GM18519 (cell line): Measurements from ENCODE around the gene BTBD9.

ENCODE experiments used
- ATAC-seq: cut with Tn5 transposase; IDR thresholded peaks from one replicate; pipeline ENCODE4 v1.9.1; 2021; ENCODE audit warnings: mild to moderate bottlenecking, moderate library complexity; ENCODE audit not compliant: unreplicated experiment, low FRiP score

The BTBD9 gene

DNA sequence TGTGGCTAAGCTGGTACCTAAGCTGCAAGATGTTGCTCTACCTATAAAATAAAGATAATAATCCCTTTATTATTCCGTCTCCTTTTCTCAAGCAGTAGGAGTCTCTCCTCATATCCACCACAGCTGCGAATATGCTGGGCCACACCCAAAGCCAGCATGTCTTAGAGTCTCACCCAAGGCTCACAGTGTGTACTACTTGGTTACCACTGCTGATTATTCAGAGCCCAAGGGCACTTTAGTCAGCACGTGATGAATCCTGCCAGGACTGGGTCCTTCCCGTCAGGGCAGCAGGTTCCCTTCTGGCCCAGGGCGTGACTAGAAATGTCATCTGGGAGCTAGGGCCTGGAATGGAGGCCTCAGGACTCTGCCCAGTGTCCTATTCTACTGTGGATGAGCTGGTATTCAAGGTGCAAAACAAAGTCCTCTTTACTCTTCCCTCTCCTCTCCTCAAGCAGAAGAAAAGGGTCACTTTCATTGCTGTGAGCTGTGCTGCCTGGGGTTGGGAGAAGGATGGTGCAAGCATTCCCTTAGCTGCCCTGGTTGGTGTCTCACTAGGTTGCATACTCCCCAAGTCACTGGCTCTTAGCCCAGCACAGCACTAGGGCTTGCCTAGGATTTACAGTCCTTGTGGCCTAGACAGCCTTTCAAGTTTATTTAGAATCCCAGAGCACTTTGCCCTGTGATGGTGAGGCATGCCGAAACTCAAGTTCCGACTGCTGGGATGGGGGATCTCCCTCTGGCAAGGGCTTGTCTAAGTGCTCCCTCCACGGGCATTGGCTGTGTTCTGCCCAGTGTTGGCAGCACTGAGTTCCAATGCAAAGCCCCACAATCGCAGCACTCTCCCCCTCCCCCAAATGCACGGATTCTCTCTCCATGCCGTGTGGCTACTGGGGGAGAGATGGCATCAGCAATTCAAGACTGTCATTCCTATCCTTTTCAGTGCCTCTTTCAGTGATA is 320.2 kb downstream of the BTBD9 start:
- no peak for ATAC-seq

DNA sequence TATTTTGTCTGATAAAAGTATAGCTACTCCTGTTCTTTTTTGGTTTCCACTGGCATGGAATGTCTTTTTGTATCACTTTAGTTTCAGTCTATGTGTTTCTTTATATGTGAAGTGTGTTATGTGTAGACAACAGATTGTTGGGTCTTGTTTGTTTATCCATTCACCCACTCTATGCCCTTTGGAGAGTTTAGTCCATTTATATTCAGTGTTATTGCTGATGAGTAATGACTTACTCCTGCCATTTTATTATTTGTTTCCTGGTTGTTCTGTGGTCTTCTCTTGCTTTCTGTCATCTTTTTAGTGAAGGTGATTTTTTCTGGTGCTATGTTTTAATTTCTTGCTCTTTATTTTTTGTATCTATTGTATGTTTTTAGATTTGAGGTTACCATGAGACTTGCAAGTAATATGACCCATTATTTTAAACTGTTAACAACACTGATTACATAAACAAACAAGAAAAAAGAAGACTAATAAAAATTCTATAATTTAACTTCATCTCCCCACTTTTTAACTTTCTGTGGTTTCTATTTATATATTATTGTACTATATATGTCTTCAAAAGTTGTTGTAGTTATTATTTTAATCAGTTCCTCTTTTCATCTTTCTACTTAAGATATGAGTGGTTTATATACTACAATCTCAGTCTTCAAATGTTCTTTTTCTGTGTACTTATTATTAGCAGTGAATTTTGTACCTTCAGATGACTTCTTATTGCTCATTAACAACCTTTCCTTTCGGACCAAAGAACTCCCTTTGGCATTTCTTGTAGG is 323.4 kb downstream of the BTBD9 start:
- ATAC-seq: peak; percentile 60

DNA sequence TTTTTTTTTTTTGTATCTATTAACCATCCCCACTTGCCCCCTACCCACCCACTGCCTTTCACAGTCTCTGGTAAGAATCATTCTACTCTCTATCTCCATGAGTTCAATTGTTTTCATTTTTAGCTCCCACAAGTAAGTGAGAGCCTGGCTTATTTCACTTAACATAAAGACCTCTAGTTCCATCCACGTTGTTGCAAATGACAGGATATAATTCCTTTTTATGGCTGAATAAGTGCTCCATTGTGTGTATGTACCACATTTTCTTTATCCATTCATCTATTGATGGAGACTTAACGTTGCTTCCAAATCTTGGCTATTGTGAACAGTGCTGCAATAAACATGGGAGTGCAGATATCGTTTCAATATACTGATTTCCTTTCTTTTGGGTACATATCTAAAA is 328.5 kb downstream of the BTBD9 start:
- no peak for ATAC-seq

DNA sequence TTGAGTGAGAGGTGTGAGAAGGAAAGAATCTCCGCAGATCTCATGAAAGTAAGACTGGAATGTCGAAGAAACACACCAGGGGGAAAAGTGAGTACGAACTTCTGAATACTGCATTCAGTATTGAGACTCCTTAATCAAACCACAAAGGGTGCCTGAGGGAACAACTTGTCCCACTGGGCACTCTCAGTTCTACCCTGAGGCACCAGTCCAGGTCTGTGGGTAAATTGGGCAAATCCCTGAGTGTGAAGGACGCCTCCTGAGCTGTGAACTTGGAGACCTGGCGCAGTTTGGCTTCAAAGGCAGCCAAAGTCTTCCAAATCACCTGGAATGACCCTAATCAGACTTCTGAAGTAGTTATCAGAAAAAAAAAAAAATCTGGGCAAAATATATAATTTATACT is 329.7 kb downstream of the BTBD9 start:
- no peak for ATAC-seq

DNA sequence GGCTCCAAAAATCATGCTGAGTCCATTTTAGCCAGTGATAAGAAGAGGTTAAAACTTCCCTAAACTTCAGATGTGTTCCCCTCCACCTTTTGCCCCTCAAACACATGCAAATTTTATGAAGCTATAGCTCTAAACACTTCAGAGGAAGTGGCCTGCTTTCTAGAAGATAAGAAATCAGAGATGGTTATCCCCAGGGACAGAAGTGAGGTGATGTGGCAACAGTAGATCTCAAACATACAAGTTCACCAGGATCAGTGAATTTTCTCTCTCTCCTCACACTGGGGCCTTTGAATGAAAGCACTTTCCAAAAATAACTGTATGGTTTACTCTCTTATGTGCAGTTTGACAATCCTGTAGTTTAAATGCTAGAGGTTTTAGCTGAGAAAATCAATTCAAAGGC is 332.0 kb downstream of the BTBD9 start:
- no peak for ATAC-seq

DNA sequence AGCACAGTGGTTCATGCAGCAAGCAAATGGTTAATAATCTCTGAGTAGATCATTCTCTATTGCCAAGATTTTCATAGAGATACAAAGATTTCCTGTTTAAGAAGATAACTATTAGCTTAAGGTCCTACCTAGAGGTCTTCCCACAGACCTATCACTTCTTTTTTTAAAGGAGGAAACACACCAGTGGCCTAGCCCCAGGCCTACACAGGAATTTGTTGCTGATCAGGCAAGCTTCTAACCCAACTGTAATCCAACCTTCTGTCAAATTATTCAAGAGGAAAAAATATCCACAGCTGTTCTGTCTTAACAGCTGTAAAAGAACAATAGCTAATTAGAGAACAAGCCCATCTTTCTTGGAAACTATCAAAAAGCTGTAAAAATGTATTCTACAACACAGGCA is 332.8 kb downstream of the BTBD9 start:
- peak; percentile 28 for ATAC-seq

DNA sequence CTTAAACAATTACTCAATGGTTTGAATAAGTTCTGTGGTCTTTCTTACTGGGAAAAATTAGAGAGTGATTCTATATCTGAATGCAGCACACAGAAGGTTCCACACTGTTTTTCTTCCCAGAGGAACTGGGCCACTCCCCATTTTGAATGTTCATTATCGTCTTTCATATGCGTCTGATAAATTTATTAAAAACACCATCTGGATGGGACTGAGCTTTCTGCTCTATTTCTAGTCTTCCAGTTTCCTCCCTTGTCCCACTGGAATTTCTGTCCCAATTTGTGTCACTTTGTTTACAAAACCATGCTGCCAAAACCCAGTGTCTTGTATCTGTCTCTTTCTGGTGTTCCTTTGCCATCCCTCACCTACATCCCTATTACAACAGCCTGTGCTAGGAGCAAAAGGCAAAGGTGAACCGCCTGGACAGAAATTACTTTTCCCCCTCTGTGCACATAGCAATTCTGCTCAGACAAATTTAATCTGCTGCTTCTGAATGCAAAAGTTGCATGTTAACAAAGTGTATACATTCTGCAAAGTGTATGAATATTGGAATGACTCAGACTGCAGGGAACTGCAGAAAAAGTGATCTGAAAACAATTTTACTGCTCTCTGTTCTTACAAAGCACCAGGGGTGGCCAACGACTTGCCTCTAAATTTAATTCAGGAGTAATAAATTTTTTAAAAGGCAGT is 333.6 kb downstream of the BTBD9 start:
- ATAC-seq: peak; percentile 52

DNA sequence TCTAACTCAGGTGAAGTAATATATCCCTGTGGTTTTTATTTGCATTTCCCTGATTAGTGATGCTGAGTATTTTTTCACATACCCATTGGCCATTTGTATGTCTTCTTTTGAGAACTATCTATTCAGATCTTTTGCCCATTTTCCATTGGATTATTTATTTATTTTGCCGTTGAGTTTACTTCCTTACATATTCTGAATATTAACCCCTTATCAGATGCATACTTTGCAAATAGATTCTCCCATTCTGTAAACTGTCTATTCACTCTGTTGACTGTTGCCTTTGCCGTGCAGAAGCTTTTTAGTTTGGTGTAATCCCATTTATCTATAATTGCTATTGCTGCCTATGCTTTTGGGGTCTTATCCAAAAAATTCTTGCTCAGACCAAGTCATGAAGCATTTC is 336.9 kb downstream of the BTBD9 start:
- no peak for ATAC-seq

DNA sequence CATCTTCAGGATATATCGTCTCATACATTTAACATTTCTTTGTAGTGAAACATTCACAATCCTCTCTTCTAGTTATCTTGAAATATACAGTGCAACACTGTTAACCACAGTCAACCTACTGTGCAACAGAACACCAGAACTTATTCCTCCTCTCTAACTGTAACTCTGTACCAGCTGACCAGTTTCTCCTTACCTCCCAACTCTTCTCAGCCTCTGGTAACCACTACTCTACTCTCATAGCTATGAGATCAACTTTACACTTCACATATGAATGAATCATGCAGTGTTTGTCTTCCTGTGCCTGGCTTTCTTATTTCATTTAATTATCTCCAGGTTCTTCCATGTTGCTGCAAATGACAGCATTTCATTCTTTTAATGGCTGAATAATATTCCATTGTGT is 337.6 kb downstream of the BTBD9 start:
- no peak for ATAC-seq

DNA sequence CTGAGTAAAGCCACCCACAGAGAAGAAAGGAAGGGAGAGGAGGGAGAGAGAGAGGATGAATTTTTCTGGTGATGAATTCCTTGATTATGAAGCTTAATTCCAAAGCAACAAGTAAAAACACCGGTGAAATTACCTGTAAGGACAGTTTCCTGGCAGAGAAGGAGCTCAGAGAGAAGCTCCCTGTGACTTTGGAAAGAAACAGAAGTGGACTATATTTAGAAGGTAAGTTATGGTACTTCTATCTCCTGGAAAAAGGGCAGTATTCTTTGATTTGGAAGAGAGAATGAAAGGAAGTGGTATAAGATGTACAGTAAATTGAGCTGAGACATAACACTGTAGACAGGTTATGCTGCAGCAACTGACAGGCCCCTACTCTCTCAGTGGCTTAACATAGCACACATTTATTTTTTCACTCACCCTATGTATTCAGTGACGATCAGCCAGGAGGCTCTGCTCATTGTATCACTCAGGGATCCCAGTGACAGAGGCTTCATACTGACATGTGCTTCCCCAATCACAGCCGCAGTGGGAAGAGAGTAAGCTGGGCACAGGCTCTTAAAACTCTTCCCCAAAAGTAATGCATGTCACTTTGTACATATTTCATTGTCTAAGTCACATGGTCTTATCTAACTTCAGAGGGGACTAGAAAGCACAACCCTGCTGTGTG is 349.5 kb downstream of the BTBD9 start:
- no peak for ATAC-seq

DNA sequence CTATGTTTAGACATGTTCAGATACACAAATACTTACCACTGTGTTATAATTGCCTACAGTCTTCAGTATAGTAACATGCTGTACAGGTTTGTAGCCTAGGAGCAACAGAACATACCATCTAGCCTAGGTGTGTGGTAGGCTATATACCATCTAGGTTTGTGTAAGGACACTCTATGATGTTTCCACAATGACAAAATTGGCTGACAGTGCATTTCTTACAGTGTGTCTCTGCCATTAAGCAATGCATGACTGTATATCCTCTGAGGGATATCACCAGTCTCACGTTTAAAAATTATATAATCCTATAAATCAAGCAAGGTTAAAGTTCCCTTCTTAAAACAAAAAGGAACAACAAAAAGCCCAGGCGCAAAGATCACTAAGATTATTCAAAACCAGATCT is 352.2 kb downstream of the BTBD9 start:
- ATAC-seq: no peak

DNA sequence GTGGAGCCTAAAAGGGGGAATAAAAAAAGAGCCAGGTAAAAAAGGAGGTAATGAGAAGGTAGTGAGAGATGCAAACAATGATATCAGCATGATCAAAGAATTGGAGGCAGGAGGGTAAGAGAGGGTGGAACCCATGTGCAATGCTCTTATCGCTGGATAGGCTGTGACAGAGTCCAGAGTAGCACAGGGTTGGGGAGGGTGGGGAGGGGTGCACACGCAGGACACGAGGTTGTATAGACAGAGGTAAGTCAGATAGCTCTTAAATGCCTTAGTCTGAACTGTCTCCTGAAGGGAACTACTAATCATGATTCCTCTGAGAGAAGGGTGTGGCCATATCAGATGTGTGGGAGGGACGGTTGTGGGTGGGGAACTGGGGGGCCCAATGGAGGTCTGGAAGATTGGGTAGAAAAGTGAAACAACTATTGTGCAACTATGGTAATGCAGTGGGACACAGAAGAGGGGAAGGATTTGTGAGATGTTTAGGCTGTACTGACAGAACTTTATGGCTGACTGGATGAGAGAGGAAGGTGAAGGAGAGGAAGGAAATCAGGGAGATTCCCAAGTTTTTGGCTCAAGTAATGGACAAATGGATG is 354.8 kb downstream of the BTBD9 start:
- ATAC-seq: no peak

DNA sequence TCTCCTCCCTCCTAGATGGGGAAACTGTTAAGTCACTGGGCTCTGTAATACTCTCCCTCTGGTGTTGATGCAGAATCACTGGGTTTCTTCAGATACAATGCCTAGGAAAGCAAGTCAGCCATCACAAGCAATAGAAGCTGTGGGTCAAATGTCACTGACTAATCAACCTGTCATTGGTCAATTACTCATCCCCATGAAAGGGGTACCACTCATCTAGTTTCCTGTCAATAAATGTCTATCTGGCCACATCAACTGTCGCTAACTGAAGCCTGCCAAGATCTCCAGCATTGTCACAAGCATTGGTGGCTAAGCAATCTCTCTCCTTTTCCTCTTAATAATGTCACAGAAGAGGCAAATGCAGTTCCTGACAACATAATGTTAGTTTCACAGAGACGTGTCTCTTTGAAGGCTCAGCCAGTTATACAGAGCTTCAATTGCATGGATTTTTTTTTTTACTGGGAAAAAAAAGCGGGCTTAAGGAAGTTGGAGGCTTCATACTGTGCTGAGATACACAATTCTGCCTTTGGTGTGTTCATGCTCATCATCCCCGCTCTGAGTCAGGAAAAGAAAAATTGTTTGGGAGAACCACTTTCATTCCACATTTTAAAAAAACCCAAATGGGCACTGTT is 355.9 kb downstream of the BTBD9 start:
- ATAC-seq: no peak

DNA sequence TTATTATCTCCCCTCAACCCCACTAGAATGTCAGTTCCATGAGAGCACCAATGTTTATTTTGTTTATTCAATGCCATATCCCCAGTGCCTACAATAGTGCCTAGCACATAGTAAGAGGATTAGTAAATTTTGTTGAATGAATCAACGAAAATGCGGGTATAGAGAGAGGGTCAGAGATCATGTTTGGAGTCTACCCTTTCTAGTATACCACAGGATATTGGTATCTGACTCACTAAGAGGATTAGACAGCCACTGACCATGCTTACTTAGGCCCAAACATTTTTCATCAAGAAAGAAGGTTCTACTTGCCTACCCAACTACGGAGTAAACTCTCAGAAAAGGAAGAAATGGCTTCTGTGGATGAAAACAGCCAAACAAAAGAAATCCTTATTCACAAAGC is 356.8 kb downstream of the BTBD9 start:
- ATAC-seq: no peak

DNA sequence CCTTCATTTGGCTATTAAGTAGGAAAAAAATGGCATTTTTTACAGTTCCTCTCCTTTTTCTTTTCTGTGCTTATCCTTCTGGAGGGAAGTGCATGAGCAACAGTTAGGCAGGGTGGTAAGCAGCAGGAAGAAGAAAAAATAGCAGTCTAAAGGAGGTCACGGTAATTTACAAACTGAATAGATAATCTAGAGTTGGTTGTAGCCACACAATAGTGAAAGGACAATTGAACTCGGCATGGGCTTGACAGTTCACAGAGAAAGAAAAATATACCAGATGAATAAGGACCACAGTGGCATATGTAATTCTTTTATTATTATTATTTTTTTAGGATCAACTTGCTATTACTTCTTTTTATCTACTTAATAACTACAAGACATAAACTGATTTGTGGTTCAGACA is 358.6 kb downstream of the BTBD9 start:
- no peak for ATAC-seq

DNA sequence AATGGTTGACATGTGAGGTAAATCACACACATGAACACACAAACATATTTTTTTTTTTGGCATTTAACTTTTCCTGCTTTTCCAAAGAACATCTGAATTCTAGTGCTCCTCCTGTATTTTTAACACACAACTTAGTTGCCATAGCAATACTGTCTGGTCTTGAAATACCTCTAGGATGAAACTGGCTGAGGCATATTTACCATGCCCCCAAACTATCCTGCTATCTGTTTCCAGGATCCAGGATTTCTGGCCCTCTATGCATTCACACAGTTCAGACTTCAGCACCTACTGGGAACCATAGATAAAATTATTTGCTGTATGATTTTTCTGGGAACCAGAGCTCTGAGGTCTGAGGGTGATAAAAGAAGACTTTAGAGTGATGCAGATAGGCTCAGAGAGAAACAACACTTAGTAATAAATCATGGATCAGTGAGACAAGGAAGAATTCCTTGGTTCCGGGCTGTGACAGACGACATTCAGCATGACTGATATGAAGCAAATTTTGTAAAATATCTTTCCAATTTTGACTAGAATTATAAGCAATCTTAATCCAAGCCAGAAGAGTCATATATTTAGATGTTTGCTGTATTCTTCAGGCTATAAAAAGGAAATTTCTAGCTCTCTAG is 359.7 kb downstream of the BTBD9 start:
- ATAC-seq: no peak

DNA sequence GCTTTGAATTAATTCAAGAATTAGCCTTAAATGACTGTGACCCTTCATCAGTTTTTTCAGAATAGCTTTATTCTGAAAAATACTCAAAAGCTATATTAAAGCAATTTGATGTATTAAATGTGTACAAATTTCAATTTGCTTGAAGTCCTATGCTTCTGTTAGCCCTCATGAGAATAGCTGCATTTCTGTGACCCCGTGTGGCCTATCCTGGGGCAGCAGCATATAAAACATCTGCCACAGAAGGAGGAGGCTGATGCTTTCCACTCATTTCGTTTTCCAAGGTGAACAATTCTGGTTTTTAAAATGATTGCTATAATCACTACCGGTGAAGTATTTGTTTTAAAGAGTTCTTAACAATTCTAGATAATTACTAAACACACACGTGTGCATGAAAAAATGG is 360.3 kb downstream of the BTBD9 start:
- no peak for ATAC-seq

DNA sequence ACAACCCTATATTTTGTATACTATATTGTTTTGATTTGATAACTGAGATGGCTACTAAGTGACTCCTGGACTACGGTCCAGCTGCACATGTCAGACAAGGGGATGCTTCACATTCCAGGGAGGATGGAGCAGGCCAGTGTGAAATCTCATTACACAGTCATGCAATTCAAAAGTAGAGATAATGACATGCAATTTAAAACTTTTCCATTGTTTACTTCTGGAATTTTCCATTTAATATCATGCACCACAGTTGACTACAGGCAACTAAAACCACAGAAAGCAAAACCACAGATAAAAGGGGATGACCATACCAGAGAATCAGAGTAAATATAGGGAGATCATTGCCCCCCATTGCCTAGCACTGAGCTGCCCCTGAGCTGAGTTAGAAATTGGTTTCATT is 366.4 kb downstream of the BTBD9 start:
- ATAC-seq: no peak

DNA sequence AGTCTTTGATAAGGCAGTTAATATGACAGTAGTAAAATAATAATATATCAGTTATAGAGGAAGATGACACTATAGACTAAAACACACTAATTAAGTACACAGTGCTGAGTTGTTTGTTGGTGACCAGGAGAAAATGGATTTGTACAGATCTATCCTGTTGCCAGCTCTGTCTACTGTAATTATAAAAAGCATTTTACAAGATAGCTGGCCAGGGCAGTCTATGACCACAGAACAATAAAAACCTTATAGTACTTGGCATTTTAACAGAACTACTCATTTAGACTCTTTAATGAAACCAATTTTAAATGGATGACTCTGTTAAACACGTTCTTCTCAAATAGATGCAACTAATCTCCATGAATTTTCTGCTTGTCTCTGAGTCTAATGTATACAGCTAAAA is 367.5 kb downstream of the BTBD9 start:
- ATAC-seq: no peak
